Hypothalamus (tissue), 51 donors: ENCODE results near the gene SLC39A11.
"Not testable (repeated sequence)": the region's sequence is repeated elsewhere in the genome, so short reads cannot be mapped to it uniquely, and the experiment has no call there.

Experiments used
- DNase-seq, 51 donors: peaks; one replicate each; lab custom pipeline; 2025; lab: John Stamatoyannopoulos, UW

The SLC39A11 gene

DNA sequence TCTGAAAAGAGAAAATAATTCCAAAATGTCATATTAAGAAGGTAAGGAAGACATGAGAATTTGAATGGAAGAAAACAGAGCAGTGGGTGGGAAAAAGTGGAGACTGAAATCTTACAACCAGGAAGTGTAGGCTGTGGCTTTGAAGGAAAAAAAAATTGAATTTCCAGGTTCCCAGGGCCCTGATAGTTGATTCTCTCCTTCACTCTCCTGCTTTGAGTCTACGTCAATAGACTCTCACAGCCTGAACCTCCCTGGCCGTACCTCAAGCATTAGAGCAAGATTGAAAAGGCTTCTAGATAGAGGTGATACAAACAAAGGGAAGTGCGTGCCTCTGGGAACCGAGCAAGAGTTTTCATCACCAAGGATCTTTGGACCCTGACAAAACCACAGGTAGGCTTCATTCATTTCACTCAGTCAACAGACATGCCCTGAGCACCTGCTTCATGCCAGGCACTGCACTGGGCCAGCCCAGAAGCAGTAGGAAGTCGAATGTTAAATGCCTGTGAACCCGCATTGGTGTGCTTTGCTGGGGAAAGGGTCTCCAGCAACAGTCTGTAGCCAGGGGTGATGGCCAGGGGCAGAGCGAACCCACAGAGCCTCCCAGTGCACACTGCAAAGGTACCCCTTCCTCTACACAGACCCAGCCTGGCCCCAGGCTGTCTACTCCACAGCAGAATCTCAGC lies 163.9 kb downstream of the SLC39A11 start:
- no peak for DNase-seq

GRCh38 chr17:72927760-72928159 lies 164.7 kb downstream of the SLC39A11 start:
- DNase-seq = no peak

DNA sequence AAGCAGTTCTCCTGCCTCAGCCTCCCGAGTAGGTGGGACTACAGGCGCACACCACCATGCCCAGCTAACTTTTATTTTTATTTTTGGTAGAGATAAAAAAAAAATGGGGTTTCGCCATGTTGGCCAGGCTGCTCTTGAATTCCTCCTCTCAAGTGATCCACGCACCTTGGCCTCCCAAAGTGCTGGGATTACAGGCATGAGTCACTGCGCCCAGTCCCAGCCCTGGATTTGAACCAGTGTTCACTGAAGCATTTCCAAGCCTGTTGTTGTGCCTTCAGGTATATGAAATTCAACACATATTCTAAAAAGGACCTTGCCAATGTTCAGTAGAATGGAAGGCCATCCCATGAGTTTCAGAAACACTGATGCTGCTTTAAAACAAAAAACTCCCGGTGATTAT lies 165.3 kb downstream of the SLC39A11 start:
- no peak for DNase-seq

GRCh38 chr17:72926171-72926570 lies 166.3 kb downstream of the SLC39A11 start:
- DNase-seq = no peak

- no peak for DNase-seq
Observed at GRCh38 chr17:72924196-72924595, 168.3 kb downstream of the SLC39A11 start.

- no peak for DNase-seq
Observed at GRCh38 chr17:72922219-72922618, 170.3 kb downstream of the SLC39A11 start.

- DNase-seq = no peak
Observed at GRCh38 chr17:72921347-72922054, 171.0 kb downstream of the SLC39A11 start.

DNA sequence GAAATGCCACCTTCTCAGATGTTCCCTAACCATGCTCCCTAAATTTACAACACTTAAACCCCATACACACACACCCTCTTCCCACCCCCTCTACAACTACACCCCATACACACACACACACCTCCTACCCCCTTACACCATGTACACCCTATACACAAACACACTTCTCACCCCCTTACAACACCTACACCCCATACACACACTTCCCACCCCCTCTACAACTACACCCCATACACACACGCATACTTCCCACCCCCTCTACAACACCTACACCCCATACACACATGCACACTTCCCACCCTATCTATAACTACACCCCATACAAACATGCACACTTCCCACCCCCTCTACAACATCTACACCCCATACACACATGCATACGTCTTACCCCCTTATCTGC lies 172.0 kb downstream of the SLC39A11 start:
- no peak for DNase-seq

GRCh38 chr17:72916991-72917390 lies 175.5 kb downstream of the SLC39A11 start:
- no peak for DNase-seq

- DNase-seq = no peak
Observed at GRCh38 chr17:72915625-72916081, 176.8 kb downstream of the SLC39A11 start.

GRCh38 chr17:72913142-72913682 lies 179.3 kb downstream of the SLC39A11 start:
- DNase-seq = no peak

DNA sequence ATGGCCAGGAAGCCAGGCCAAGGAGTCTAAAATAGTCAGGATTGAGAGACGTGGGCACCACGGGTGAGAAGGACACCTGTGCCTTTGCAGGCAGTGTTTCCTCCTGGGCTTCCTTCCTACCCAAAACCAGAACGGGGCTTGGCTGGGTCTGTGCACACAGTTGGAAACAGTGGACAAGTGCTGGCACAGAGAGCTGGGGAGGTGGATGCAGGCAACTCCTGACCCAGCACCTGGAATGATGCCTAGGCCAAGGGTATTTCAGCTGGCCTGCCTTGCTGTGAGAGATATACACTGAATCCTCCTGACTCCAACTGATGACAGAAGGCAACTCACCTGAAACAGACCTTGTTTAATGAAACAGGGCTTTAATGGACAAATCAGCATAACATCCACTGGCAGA lies 186.2 kb downstream of the SLC39A11 start:
- DNase-seq = no peak

DNA sequence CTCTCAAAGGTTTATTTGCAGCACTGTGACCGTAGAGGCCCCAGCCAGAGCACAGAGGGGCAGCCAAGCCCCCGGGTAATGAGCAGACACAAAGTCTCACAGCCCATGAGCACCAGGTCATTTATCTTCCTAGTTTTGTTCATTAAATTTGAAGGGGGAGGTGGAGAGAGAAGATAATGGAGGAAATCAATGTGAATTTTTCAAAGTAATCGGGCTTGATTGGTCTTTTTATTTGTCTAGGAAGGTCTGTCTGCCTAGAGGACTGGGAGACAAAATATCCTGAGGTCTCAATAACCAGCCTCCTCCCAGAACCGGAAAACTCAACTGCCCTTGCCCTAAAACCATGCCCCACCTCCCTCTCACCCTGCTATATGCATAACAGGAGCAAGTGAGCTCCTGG lies 189.0 kb downstream of the SLC39A11 start:
- no peak for DNase-seq

DNA sequence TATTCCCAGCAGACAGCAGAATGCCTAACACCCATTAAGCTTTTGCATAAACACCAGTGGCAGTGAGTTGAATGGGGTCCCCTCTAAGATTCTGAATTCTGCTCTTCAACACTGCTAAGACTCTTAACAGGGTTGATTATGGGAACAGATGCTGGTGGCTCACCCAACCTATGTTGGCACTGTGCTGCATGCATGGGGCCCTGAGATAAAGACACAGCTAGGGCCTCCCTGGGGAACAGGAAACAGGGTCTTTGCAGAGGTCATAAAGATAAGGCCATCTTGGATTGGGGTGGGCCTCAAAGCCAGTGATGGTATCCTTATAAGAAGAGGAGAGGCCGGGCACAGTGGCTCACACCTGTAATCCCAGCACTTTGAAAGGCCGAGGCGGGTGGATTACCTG lies 190.8 kb downstream of the SLC39A11 start:
- no peak for DNase-seq

DNA sequence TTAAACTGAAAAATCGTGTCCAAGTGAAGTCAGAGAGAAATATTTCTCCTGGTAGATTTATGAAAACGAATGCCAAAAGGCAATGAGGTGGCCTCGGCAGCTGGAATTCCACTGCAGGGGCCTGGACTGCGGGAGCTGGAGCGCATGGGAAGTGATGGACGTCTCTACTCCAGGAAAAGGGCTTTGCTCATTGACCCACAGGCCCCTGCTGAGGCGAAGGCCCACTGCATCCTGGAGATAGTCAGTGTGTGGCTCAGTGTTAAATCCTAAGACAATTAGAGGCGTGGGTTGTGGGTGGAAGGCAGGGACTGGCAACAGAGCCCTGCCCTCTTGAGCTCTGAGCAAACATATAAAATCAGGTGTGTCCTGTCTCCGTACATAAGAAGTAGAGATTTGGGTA lies 191.4 kb downstream of the SLC39A11 start:
- no peak for DNase-seq

DNA sequence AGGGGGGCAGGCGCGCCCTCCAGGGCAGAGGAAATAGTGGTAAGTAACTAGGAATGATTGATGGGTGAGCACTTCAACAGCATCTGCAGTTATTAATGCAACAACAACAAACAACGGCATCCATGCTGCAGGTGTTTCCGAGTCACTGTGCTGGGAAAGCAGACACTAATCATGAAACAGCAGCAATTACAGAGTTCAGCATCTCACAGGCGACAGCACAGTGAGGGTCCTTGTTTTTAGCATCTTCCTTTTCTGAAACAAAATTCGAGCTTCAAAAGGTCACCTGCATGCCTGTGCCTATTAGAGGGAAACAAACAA lies 191.9 kb downstream of the SLC39A11 start:
- no peak for DNase-seq

DNA sequence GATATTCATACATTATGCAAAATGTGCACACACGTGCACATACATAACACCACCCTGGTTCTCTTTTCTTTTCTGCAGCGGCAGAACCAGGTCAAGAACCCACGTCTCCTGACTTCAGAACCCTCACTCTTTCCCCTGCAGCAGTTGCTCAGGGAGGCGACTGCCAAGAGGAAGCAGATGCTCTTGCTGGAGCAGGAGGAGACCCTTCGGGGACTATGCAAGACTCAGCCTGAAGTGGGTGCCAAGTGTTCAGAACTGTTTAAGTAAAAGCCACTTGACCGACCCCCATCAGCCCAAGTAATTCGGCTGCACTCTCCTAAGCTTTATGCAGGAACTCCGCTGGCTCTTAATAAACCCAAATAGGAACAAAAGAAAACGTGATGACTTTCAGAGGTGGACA lies 193.8 kb downstream of the SLC39A11 start:
- DNase-seq = no peak

DNA sequence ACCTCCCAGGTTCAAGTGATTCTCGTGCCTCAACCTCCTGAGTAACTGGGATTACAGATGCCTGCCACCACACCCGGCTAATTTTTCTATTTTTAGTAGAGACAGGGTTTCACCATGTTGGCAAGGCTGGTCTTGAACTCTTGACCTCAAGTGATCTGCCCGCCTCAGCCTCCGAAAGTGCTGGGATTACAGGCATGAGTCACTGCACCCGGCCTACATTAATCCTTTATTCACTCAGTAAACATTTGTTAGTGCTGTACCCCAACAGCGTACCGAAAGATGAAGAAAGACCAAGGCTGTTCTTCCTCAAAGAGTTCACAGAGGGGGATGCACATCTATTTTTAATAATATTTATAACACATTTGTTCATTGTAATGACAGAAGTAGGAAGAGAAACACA lies 196.2 kb downstream of the SLC39A11 start:
- not testable (repeated sequence) for DNase-seq

DNA sequence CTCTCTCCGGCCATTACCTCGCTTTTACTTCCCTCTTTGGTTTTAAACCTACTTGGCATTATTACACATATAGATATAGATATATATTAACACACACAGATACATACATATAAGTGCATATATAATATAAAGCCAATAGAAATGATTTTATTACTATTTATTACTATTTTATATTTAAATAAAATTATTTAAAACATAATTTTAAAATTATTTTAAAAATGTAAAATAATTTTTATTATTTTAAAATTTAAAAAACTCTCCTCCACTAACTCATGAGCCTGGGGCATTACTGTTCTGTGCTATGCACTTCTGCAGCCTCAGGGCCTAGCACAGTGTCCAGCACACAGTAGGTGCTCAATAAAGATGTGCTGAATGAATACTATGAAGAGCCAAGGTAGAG lies 200.9 kb downstream of the SLC39A11 start:
- no peak for DNase-seq

DNA sequence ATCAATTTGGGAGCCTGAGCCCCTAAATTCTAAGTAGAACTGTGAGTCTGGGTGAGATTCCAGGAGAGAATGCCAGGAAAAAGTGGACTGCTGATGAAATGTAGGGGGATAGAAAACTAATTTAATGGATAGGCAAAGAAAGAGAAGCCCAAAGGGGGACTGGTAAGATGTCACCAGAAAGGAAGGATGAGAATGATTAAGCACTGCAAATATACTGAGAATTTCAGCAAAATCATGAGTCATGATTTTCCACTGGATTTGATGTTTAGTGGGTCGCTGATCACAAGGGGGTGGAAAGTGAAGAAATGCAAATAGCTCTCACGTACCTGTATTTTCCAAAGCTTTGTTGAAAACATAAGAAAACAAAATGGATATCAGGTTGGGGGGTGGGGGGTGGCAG lies 201.8 kb downstream of the SLC39A11 start:
- no peak for DNase-seq

GRCh38 chr17:72887917-72888316 lies 204.6 kb downstream of the SLC39A11 start:
- DNase-seq = no peak

DNA sequence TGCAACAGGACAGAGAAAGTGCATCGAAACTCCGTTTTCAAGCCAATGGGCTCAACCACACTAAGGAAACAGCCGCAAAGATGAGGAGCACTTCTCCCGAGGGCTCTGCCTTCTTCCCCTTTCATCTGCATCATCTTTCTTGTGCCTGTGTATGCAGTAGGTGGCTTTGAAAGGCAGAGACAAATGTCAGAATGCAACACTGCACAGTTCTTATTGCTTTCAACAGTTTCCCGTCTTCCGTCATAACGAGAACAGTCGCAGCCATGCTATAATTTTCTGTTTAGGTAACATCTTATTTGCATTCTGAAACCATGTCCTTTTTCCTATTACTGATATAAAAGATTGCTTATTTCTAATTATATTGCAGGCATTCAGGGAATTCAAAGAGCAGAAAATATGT lies 205.2 kb downstream of the SLC39A11 start:
- DNase-seq = no peak
